Activated CD8-positive, alpha-beta memory T cell treated with anti-CD3 and anti-CD28 coated beads for 4 hours (primary cell): ENCODE measurements around the gene ITSN1.

Source experiments
- DNase-seq, 2 donors: peaks; one replicate each; pipeline ENCODE4 v3.0.0-alpha.2; 2020; ENCODE audit warnings: low read depth in 2 of 2

ITSN1 gene

DNA sequence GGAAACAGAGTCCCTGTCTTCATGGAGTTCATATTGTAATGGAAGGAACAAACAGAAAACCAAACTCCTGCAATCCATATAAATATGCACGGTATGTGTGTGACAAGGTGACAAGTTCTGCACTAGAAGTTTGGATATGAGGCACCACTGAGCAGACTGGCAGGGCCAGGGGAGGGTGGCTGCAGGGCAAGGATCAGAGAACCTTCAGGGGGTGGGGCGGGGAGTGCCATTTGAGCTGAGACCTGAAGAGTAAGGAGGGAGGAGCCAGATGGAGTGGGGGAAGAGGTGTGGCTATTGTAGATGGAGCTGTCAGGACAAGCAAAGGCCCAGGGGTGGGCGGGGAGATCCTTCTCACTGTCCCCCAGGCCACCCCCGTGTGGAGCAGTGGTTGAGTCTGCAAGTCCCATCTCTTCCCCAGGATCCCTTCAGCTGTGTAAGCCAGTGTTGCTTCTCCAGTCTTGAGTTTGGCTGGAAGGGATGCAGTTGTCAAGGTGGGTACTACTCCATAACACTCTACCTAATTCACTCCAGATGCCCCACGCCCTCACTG is 196.9 kb downstream of the ITSN1 start:
- no peak for DNase-seq

DNA sequence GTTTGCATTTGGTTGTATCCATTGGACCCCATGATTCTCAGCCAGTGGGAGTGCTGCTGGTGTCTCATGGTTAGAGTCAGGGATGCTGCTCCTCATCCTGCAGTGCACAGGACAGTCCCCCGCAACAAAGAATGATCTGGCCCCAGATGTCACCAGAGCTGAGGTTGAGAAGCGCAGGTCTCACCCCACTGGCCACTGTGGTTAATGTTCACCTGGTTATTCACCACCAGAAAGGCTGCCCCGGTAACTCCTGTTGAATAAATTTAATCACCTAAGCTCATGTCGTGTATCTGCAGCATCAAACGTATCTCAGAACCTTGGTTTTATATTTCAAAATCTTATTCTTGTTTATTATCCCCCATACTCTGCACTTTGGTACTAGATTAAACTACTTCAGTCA is 197.5 kb downstream of the ITSN1 start:
- DNase-seq: no peak

DNA sequence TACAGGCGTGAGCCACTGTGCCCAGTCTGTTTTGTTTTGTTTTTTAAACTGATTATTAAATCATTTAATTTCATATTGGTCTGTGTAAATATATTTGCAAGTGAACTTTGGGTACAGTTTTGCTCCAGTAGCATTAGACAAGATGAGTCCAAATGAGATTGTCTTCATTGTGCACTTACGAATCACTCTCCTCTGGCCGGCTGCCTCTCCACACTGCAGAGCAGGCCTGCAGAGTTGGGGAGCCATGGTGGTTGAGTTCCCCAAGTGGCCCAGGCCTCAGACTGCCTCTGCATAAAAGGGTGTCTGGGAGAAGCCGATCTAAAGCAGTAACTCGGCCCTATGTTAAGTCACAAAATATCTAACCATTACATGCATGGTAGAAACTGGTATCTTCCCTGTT is 198.5 kb downstream of the ITSN1 start:
- no peak for DNase-seq

DNA sequence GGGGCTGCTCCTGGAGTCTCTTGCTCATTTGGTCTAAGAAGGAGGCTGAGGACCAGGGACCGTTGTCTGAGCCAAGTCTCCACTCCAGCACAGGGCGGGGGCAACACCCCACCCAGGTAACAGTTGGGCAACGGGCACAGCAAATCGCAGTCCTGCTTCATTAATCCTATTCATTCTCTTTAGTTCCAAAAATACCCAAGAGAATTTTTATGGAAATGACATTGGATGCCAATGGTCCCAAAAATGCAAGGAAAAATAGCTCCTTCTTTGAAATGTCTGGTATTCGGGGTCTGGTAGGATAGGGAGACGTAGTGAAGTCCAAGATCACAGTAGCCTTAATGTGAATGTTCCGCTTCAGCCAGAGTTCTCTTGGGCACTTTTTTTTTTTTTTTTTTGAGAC is 199.3 kb downstream of the ITSN1 start:
- DNase-seq: no peak

GRCh38 chr21:33843216-33843615 is 200.9 kb downstream of the ITSN1 start:
- no peak for DNase-seq

DNA sequence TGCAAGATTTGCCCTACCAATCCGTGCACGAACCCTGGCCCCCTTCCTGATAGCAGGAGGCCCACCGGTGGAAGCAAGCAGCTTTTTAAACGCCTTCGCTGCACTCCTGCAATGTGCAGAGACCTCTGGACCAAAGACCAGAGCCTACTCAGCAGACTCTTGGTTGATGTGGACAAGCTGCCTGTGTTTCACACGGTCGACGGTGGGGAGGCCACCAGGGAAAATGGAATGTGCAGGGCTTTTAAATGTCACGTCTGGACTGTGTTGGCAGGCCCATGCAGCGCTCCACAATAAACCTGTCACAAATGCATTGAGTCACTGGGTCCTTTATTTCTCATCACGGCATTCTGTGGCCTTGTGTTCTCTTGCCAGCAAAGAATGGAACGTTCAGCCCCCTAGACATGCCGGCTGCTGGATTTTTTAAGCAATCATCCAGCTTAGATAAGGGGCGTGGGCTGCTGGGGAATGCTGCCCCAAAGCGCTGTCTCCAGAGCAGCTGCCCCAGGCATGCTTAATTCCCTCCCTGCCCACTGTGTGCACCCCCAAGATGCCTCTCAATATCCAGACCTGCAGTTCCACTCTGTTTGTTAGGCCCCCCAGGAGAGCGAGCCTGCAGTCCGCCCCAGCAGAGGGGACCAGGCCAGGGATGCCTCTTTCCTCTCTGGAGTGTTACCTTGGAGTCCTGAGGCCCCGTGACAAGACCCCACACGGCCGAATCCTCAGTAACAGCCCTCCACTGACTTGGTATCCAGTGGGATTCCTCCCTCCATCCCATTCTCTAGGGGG is 202.0 kb downstream of the ITSN1 start:
- no peak for DNase-seq

- no peak for DNase-seq
Observed at GRCh38 chr21:33844890-33845205, 202.5 kb downstream of the ITSN1 start.

GRCh38 chr21:33846141-33846540 is 203.8 kb downstream of the ITSN1 start:
- DNase-seq: no peak

DNA sequence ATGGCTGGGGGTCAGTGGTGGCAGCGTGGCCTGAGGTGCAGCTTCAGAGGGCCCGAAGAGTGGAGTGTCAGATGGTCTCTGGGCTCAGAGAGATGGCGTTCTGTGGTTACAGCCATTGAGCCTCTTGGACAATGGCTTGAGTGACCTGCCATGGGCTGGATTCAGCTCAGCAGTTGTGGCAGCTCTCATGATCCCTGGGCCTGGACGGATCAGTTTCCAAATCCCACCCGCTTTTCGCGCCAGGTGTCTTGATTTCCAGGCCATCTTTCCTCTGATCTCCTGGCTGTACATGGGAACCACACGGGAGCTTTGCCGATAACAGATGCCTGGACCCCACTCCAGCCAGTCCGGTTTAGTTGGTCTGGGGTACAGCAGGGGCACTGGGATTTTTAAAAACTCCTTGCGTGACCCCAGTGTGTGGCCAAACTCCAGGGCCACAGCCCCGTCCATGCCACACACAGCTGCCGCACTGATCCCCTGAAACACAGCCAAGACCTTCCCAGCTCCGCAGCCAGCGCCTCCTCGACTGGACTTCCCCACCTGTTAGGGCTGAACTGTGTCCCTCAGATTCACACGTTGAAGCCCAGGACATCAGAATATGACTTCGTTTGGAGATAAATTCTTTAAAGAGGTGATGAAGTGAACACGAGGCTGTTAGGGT is 205.4 kb downstream of the ITSN1 start:
- no peak for DNase-seq

- no peak for DNase-seq
Observed at GRCh38 chr21:33848249-33848953, 206.1 kb downstream of the ITSN1 start.

DNA sequence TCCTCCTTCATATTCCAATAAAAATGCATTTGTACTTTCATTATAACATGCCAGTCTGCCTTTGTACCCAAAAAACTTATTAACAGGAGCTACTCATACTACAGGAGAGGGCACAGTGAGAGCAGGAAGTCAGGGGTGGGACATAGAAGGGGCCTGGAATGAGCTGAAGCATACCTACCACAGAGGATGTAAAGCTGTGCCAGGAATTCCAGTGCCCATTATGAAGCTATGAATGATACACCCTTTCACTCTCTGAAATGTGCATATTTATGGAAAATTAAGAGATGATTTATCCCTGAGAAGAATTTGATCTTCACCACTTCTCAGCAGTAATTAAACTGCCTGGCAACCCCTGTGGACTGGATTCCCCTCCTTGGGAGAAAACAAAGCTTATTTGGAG is 207.5 kb downstream of the ITSN1 start:
- no peak for DNase-seq

- no peak for DNase-seq
Observed at GRCh38 chr21:33850401-33850800, 208.1 kb downstream of the ITSN1 start.

- DNase-seq: no peak
Observed at GRCh38 chr21:33850985-33851384, 208.7 kb downstream of the ITSN1 start.

DNA sequence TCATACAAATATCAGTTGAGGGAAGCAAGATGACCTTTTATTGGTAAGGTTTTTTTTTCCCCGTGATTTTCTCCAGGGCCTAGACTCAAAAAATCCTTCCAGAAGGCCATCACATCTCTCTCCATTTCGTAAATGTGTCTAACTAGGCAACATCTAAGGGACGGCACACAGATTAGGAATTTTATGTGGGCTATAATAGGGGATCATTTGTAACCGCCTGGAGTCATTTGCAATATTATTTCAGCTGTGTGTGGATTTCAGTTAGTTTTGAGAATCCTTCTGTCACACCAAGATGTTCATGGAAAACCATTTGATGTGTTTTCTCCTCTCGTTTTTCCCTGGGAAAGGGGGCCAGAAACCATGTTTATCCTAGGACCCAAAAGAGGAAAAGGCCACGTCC is 210.2 kb downstream of the ITSN1 start:
- DNase-seq: no peak

GRCh38 chr21:33854604-33855003 is 212.3 kb downstream of the ITSN1 start:
- no peak for DNase-seq

- no peak for DNase-seq
Observed at GRCh38 chr21:33855190-33855589, 212.9 kb downstream of the ITSN1 start.

DNA sequence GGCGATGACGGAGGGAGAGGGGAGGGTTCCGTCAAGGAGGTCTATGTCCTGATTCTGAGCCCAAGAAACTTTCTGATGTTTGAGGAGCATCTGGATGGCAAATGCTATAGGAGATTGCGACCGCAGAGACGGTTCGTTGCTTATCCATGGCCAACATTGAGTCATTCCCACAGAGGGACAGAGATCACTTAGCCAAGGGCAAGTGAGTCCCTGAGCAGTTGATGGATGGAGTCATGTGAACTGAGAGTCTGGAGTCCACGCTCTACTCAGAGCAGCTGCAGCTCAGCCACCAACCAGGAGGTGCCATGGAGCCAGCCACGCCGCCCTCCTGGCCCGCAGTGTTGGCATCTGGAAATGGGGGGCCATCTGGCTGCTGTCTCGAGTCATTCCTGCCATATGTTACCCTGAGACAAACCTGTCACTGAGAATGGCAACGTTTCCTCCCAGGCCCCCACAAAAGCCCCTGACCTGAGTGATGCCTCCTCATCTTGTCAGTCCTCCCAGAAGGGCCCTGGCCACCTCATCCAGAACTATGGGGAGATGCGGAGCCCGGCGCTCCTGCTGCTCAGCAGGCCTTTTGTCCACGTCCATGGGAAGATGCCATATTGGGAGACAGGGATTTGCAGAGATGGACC is 214.7 kb downstream of the ITSN1 start:
- DNase-seq: no peak

DNA sequence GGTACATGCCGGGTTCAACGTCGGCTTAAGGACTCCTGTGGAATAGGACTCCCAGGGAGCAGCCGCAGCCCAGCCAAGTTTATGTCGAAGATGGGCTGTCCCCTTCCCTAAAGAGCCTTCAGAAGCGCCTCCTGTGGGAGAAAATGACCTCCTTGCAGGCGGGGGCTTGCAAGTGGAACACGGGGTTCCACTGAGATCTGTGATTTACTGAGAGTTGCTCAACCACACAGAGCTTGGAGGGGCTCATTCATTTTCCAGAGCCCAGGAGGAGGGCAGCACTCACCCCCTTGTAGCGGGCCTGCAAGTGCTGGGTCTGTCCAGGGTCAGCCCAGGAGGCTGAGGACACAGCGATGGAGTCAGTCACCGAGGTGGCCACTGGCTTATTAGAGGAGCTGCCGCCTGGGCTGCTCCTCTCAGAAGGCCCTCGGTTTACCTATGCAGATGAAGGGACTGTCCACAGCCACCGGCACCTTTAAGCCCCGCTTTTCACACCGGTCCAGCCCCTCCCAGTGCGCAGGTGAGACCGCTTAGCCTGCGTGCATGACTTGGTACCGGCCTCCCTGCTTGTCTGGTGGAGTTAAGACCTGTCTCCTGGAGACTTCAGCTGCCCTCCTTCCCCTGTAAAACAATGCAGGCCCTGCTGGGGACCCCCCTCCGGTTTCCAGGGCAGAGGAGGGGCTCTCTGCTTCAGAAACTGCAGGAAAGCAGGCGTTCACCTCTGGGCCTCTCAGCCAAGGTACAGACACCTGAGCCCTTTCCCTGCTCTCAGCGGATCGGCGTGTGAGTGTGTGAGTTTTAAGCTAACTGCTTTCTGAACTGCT is 215.8 kb downstream of the ITSN1 start:
- no peak for DNase-seq

DNA sequence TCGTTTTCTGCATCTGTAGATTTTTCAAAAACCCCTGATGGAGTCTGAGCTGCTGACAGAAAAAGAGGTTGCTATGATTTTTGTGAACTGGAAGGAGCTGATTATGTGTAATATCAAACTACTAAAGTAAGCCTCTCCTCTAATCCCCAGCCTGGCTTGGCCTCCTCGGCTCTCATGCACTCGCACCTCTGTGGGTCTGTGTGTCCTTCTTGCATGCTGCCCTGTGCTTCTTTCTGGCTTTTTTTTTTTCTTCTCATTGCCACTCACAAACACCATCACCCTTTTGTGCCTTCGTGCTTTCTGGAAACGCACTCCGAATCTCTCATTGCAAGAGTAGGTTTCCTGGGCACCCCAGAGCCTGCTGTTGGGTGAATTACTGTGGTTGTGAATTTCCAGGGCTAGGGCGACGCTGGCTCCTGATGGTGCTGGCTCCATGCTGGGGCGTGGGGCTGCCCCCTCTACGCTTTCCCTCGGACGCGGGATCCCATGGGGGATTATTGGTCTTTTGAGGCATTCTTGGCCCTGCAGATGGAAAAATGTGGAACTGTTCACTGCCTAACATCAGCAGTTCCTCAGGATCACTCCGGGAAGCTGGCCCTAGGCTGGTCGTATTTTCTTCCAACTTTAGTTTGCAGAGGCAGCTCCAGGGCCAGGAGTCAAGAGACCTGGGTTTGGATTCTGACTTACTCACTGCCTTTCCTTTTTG is 216.5 kb downstream of the ITSN1 start:
- DNase-seq: no peak

- no peak for DNase-seq
Observed at GRCh38 chr21:33859373-33860102, 217.2 kb downstream of the ITSN1 start.
